HG02973 (cell line): ENCODE data around the gene ADAMTSL1.

Source experiments
- ATAC-seq: cut with Tn5 transposase; IDR thresholded peaks from one replicate; pipeline ENCODE4 v1.9.1; 2021; ENCODE audit warnings: moderate library complexity; ENCODE audit not compliant: unreplicated experiment

Gene ADAMTSL1

GRCh38 chr9:18759827-18760226 is 285.9 kb downstream of the ADAMTSL1 start:
- ATAC-seq, result no peak

GRCh38 chr9:18761742-18762300 is 287.9 kb downstream of the ADAMTSL1 start:
- no peak for ATAC-seq

- no peak for ATAC-seq
Measured at GRCh38 chr9:18766989-18767550, 293.1 kb downstream of the ADAMTSL1 start.

- ATAC-seq, result peak; percentile 90
Measured at GRCh38 chr9:18768951-18769622, 295.1 kb downstream of the ADAMTSL1 start.

GRCh38 chr9:18770131-18770908 is 296.4 kb downstream of the ADAMTSL1 start:
- no peak for ATAC-seq

GRCh38 chr9:18771011-18771410 is 297.1 kb downstream of the ADAMTSL1 start:
- ATAC-seq, result no peak

- no peak for ATAC-seq
Measured at GRCh38 chr9:18771763-18772162, 297.8 kb downstream of the ADAMTSL1 start.

GRCh38 chr9:18775241-18775640 is 301.3 kb downstream of the ADAMTSL1 start:
- no peak for ATAC-seq

- no peak for ATAC-seq
Measured at GRCh38 chr9:18775930-18776329, 302.0 kb downstream of the ADAMTSL1 start.

GRCh38 chr9:18776836-18777820 is 303.2 kb downstream of the ADAMTSL1 start:
- ATAC-seq, result no peak

GRCh38 chr9:18778147-18778546 is 304.2 kb downstream of the ADAMTSL1 start:
- ATAC-seq, result no peak

GRCh38 chr9:18778846-18779245 is 304.9 kb downstream of the ADAMTSL1 start:
- no peak for ATAC-seq

GRCh38 chr9:18783909-18784308 is 310.0 kb downstream of the ADAMTSL1 start:
- no peak for ATAC-seq

GRCh38 chr9:18785604-18786003 is 311.7 kb downstream of the ADAMTSL1 start:
- no peak for ATAC-seq

GRCh38 chr9:18786196-18786595 is 312.2 kb downstream of the ADAMTSL1 start:
- no peak for ATAC-seq

- ATAC-seq, result no peak
Measured at GRCh38 chr9:18786911-18787650, 313.1 kb downstream of the ADAMTSL1 start.

GRCh38 chr9:18788256-18788655 is 314.3 kb downstream of the ADAMTSL1 start:
- no peak for ATAC-seq

GRCh38 chr9:18791074-18791473 is 317.1 kb downstream of the ADAMTSL1 start:
- ATAC-seq, result no peak

GRCh38 chr9:18793122-18793521 is 319.2 kb downstream of the ADAMTSL1 start:
- no peak for ATAC-seq
